Muscle of leg (tissue), 11 donors: ENCODE results near the gene SEPTIN2. TPM values are rescaled to one million over a fixed set of nuclear protein-coding genes. Genes with fewer than 3 reads are reported as not detected.
"Not testable (repeated sequence)": the region's sequence is repeated elsewhere in the genome, so short reads cannot be mapped to it uniquely, and the experiment has no call there.

Experiments
- DNase-seq: peaks from one replicate; pipeline ENCODE4 v3.0.0; 2013
- H3K27ac ChIP-seq: one replicate; pipeline ENCODE4 v1.5.1; 2013; ENCODE audit warnings: mild to moderate bottlenecking, low read length, control low read depth
- H3K27me3 ChIP-seq: one replicate; pipeline ENCODE4 v1.6.1; 2013; ENCODE audit warnings: low read length; ENCODE audit not compliant: control insufficient read depth, insufficient read depth
- H3K36me3 ChIP-seq: one replicate; pipeline ENCODE4 v1.6.1; 2013; ENCODE audit warnings: low read length; ENCODE audit not compliant: control insufficient read depth, insufficient read depth
- H3K4me1 ChIP-seq: one replicate; pipeline ENCODE4 v1.6.1; 2013; ENCODE audit warnings: low read length; ENCODE audit not compliant: control insufficient read depth, insufficient read depth
- H3K4me3 ChIP-seq: one replicate; pipeline ENCODE4 v1.5.1; 2013; ENCODE audit warnings: low read length, control low read depth
- H3K9me3 ChIP-seq: replicated peaks from 2 replicates; pipeline ENCODE4 v1.6.1; 2013; ENCODE audit warnings: low read depth, low read length; ENCODE audit not compliant: control insufficient read depth
- WGBS: methylation state at CpG from one replicate; pipeline ENCODE4 v1.1.5; 2013; ENCODE audit warnings: missing lambda C conversion rate; ENCODE audit not compliant: insufficient coverage; 5-methylcytosine and 5-hydroxymethylcytosine counted together
- polyA plus RNA-seq, 8 donors: library from polyadenylated mRNA; unstranded; fragments of 120-200 nt; gene quantifications; one replicate each; pipeline versions ENCODE4 v1.2.1 to v1.2.3, GENCODE V29; 2013; ENCODE audit warnings: inconsistent platforms in 1 of 8, low replicate concordance in 1 of 8; ENCODE audit not compliant: insufficient read length in 8 of 8, insufficient read depth in 1 of 8
- total RNA-seq: library from RNA; stranded (reverse); fragments of 120-200 nt; gene quantifications from one replicate; pipeline ENCODE4 v1.2.4, GENCODE V29; 2013

Gene SEPTIN2
- total and polyA plus RNA-seq, 9 donors: 248 to 446 (median 275) TPM

- H3K9me3 ChIP-seq: no peaks in the 10 kb centered on the region
- DNase-seq: no peak
- no peaks in the 10 kb centered on the region for H3K27me3 ChIP-seq
- no peak overlapping the region for H3K4me3 ChIP-seq
- no peaks in the 10 kb centered on the region for H3K4me1 ChIP-seq
- WGBS: 88% methylated on average over 5 of the region's 6 CpGs
- peaks cover 2% of the 10 kb centered on the region for H3K36me3 ChIP-seq
- H3K27ac ChIP-seq: no peak overlapping the region
Observed at GRCh38 chr2:241391892-241392665, 76.4 kb downstream of the SEPTIN2 start.

GRCh38 chr2:241392753-241393152 lies 77.0 kb downstream of the SEPTIN2 start:
- DNase-seq, H3K27ac ChIP-seq, H3K4me1 ChIP-seq, H3K4me3 ChIP-seq, H3K36me3 ChIP-seq, H3K27me3 ChIP-seq, H3K9me3 ChIP-seq: not testable (repeated sequence)
- WGBS: no CpG with 5 or more reads among the region's 4 CpGs

- Histone ChIP-seq H3K27ac (no peak overlapping the region), H3K27me3 (no peaks in the 10 kb centered on the region), H3K4me1 (no peaks in the 10 kb centered on the region), H3K4me3 (no peak overlapping the region), H3K36me3 (peaks cover 2% of the 10 kb centered on the region), H3K9me3 (no peaks in the 10 kb centered on the region)
- WGBS: 100% methylated on average over 1 of the region's 3 CpGs
- DNase-seq: no peak
Observed at GRCh38 chr2:241393524-241394196, 77.9 kb downstream of the SEPTIN2 start.

- H3K36me3 ChIP-seq, H3K4me3 ChIP-seq, H3K27ac ChIP-seq, H3K9me3 ChIP-seq, DNase-seq, H3K27me3 ChIP-seq, H3K4me1 ChIP-seq: not testable (repeated sequence)
- WGBS: 100% methylated on average over 4 of the region's 6 CpGs
Observed at GRCh38 chr2:241396809-241397208, 81.1 kb downstream of the SEPTIN2 start.

- 87% methylated on average over 4 of the region's 10 CpGs for WGBS
- no peaks in the 10 kb centered on the region for H3K27me3 ChIP-seq
- H3K9me3 ChIP-seq: no peaks in the 10 kb centered on the region
- no peak overlapping the region for H3K4me3 ChIP-seq
- peaks cover 4% of the 10 kb centered on the region for H3K36me3 ChIP-seq
- no peak overlapping the region for H3K27ac ChIP-seq
- H3K4me1 ChIP-seq: no peaks in the 10 kb centered on the region
- no peak for DNase-seq
Observed at GRCh38 chr2:241399941-241400922, 84.5 kb downstream of the SEPTIN2 start.

Other genes starting within 250 kb of the SEPTIN2 start
- gene MTERF4, start 213.6 kb upstream of the SEPTIN2 start, total RNA-seq: 28.6 TPM
- gene MTERF4, start 213.6 kb upstream of the SEPTIN2 start, polyA plus RNA-seq: 10 to 100 TPM; 27.6 to 42.0 (median 32.9) TPM
- 2.2 TPM for gene PASK, start 166.5 kb upstream of the SEPTIN2 start, total RNA-seq
- gene PASK, start 166.5 kb upstream of the SEPTIN2 start, polyA plus RNA-seq: 1 to 10 TPM; 5.1 to 8.6 (median 6.9) TPM
- gene PPP1R7, start 165.5 kb upstream of the SEPTIN2 start, total RNA-seq: 46.8 TPM
- gene PPP1R7, start 165.5 kb upstream of the SEPTIN2 start, polyA plus RNA-seq: 10 to 100 TPM; 74.4 to 92.0 (median 80.1) TPM
- gene ANO7, start 127.2 kb upstream of the SEPTIN2 start, total RNA-seq: 0.35 TPM
- 1 to 10 TPM in 7 of 8 donors, under 1 TPM in 1; 0.50 to 2.0 (median 1.1) TPM for gene ANO7, start 127.2 kb upstream of the SEPTIN2 start, polyA plus RNA-seq
- 332 TPM for gene HDLBP, start 253 bp upstream of the SEPTIN2 start, total RNA-seq
- 100 to 1,000 TPM; 331 to 470 (median 405) TPM for gene HDLBP, start 253 bp upstream of the SEPTIN2 start, polyA plus RNA-seq
- 29.3 TPM for gene FARP2, start 40.4 kb downstream of the SEPTIN2 start, total RNA-seq
- gene FARP2, start 40.4 kb downstream of the SEPTIN2 start, polyA plus RNA-seq: 10 to 100 TPM; 27.2 to 46.1 (median 34.0) TPM
- gene STK25, start 192.7 kb downstream of the SEPTIN2 start, total RNA-seq: 207 TPM
- gene STK25, start 192.7 kb downstream of the SEPTIN2 start, polyA plus RNA-seq: 100 to 1,000 TPM; 225 to 364 (median 278) TPM
- gene BOK, start 242.8 kb downstream of the SEPTIN2 start, total RNA-seq: 35.3 TPM
- 10 to 100 TPM; 50.7 to 60.4 (median 57.5) TPM for gene BOK, start 242.8 kb downstream of the SEPTIN2 start, polyA plus RNA-seq